Limb (tissue), 2 donors: ENCODE measurements around the gene PALLD.
A peak's percentile ranks its signal among the peaks of the same experiment; 100 is the strongest.

Experiments used
- DNase-seq, 2 donors: peaks; one replicate each; pipeline ENCODE4 v3.0.0-alpha.2; 2016; ENCODE audit errors: extremely low spot score in 2 of 2

PALLD gene

GRCh38 chr4:168844353-168845049 lies 347.6 kb downstream of the PALLD start:
- no peak for DNase-seq

- DNase-seq, result no peak
These were observed 349.0 kb downstream of the PALLD start for GRCh38 chr4:168845897-168846296.

- DNase-seq, result no peak
These were observed 349.6 kb downstream of the PALLD start for GRCh38 chr4:168846414-168846813.

GRCh38 chr4:168847771-168848502 lies 351.1 kb downstream of the PALLD start:
- DNase-seq, result no peak

GRCh38 chr4:168849030-168849675 lies 352.3 kb downstream of the PALLD start:
- peak in 1 of 2 donors; percentile 54 for DNase-seq

- DNase-seq, result no peak
These were observed 353.1 kb downstream of the PALLD start for GRCh38 chr4:168849997-168850396.

- DNase-seq, result no peak
These were observed 355.5 kb downstream of the PALLD start for GRCh38 chr4:168852387-168852786.

GRCh38 chr4:168852933-168853713 lies 356.3 kb downstream of the PALLD start:
- no peak for DNase-seq

GRCh38 chr4:168853770-168854169 lies 356.9 kb downstream of the PALLD start:
- DNase-seq, result no peak

- peak in 1 of 2 donors; percentile 65 for DNase-seq
These were observed 357.6 kb downstream of the PALLD start for GRCh38 chr4:168854350-168854921.

GRCh38 chr4:168856312-168856711 lies 359.5 kb downstream of the PALLD start:
- no peak for DNase-seq

- no peak for DNase-seq
These were observed 360.2 kb downstream of the PALLD start for GRCh38 chr4:168857009-168857408.

- DNase-seq, result peak in 1 of 2 donors; percentile 30
These were observed 360.9 kb downstream of the PALLD start for GRCh38 chr4:168857546-168858314.

GRCh38 chr4:168859100-168859499 lies 362.2 kb downstream of the PALLD start:
- no peak for DNase-seq

GRCh38 chr4:168859888-168860694 lies 363.2 kb downstream of the PALLD start:
- no peak for DNase-seq

- DNase-seq, result no peak
These were observed 364.0 kb downstream of the PALLD start for GRCh38 chr4:168860827-168861226.

- no peak for DNase-seq
These were observed 367.1 kb downstream of the PALLD start for GRCh38 chr4:168863719-168864647.

- no peak for DNase-seq
These were observed 368.1 kb downstream of the PALLD start for GRCh38 chr4:168864821-168865541.
